NB4 (cell line): ENCODE measurements around the gene CENPF.

ENCODE experiments used
- DNase-seq: peaks from one replicate; pipeline ENCODE4 v3.0.0; 2010; ENCODE audit warnings: low read depth
- H3K4me3 ChIP-seq: one replicate; pipeline ENCODE4 v1.5.1; 2011; ENCODE audit warnings: mild to moderate bottlenecking, low read depth, low read length, moderate library complexity
- CTCF ChIP-seq: IDR thresholded peaks from one replicate; pipeline ENCODE4 v1.5.1; 2012; ENCODE audit warnings: low read depth, low read length
- MAX ChIP-seq: IDR thresholded peaks from 2 replicates; pipeline ENCODE4 v1.6.1; 2011; ENCODE audit warnings: low read depth, low read length
- MYC ChIP-seq: IDR thresholded peaks from 2 replicates; pipeline ENCODE4 v1.6.1; 2011; ENCODE audit warnings: low read depth, low read length
- POLR2A ChIP-seq: IDR thresholded peaks from 2 replicates; pipeline ENCODE4 v1.6.1; 2011; ENCODE audit warnings: mild to moderate bottlenecking; ENCODE audit not compliant: insufficient read length; ENCODE audit errors: extremely low read depth

Gene CENPF

GRCh38 chr1:214694769-214695168 lies 91.8 kb downstream of the CENPF start:
- no peak for DNase-seq
- H3K4me3 ChIP-seq = no peak overlapping the region
- TF ChIP-seq MYC (no peak), POLR2A (no peak), MAX (no peak), CTCF (no peak)

GRCh38 chr1:214698559-214698958 lies 95.6 kb downstream of the CENPF start:
- TF ChIP-seq MAX (no peak), POLR2A (no peak), MYC (no peak), CTCF (no peak)

GRCh38 chr1:214700437-214700836 lies 97.4 kb downstream of the CENPF start:
- TF ChIP-seq POLR2A = no peak
- no peak for TF ChIP-seq MYC
- no peak for TF ChIP-seq CTCF
- TF ChIP-seq MAX = no peak
- no peak overlapping the region for H3K4me3 ChIP-seq
- DNase-seq = no peak

More at GRCh38 chr1:214698559-214698958, 95.6 kb downstream of the CENPF start:
- no peak for DNase-seq
- H3K4me3 ChIP-seq = no peak overlapping the region

GRCh38 chr1:214702556-214702955 lies 99.6 kb downstream of the CENPF start:
- DNase-seq = no peak
- no peak for TF ChIP-seq MAX
- TF ChIP-seq MYC = no peak
- no peak for TF ChIP-seq POLR2A
- TF ChIP-seq CTCF = no peak
- H3K4me3 ChIP-seq = no peak overlapping the region

GRCh38 chr1:214707306-214708087 lies 104.5 kb downstream of the CENPF start:
- DNase-seq = no peak
- H3K4me3 ChIP-seq = no peak overlapping the region
- TF ChIP-seq CTCF (no peak), MAX (no peak), MYC (no peak), POLR2A (no peak)
